HG03558 (cell line): ENCODE results near the gene FAT1.

Experiments
- ATAC-seq: cut with Tn5 transposase; IDR thresholded peaks from one replicate; pipeline ENCODE4 v1.9.1; 2021; ENCODE audit warnings: moderate number of reproducible peaks; ENCODE audit not compliant: unreplicated experiment; ENCODE audit errors: extremely low read depth

The FAT1 gene

DNA sequence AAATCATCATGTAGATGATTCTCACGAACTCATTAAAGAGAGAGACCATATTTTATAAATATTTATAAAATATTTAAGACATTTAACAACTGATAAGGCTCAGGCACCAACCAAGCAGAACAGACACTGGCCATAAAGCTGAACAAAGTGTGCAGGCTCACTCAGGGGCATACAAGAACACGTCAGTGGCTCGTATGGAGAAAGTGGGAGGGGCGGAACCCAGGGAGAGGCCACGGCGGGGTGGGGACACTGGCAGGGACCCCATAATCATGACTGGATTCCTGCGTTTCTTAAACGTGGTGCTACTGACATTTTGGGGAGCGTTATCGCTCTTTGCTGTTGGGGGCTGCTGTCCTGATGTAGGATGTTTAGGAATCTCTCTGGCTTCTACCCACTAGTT, 31.3 kb upstream of the FAT1 start:
- ATAC-seq = no peak

- no peak for ATAC-seq
These were observed 28.7 kb upstream of the FAT1 start for GRCh38 chr4:186752325-186752724.

DNA sequence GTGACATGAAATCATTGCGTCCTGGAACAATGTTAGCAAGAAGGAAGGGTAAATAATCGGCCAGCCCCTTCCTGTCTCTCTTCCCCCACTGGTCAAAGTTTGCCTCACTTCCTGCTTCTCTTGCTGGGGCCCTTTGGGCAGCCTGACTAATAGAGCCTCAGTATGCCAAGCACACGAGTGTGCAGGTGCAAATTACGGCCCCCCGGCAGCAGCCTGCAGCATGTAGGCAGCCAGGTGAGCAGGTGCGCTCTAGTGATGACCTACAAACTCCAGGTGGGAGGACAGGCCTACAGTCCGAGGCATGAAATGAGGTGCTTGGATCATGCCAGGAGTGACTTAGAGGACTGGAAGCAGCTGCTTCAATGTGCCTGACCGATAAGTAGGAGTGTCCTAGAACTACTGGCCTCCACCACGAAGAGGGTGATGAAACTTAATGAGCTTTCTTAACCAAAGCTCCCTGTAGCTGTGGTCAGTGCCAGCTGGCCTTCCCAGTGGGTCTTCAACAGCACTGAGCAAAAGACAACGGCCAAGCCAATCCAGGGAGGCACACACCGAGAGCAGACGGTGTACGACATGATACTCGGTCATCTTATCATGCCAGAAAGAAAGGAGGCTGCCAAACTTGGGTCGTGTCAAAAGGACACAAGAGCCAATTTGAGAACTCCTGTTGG, 26.1 kb upstream of the FAT1 start:
- ATAC-seq = no peak

GRCh38 chr4:186746581-186746980, 22.9 kb upstream of the FAT1 start:
- ATAC-seq = no peak

GRCh38 chr4:186743261-186743660, 19.6 kb upstream of the FAT1 start:
- ATAC-seq = no peak

- no peak for ATAC-seq
These were observed 17.2 kb upstream of the FAT1 start for GRCh38 chr4:186740822-186741221.

- no peak for ATAC-seq
These were observed 16.3 kb upstream of the FAT1 start for GRCh38 chr4:186739802-186740434.

- no peak for ATAC-seq
These were observed 15.7 kb upstream of the FAT1 start for GRCh38 chr4:186739317-186739716.

- ATAC-seq = no peak
These were observed 14.8 kb upstream of the FAT1 start for GRCh38 chr4:186738421-186738820.

DNA sequence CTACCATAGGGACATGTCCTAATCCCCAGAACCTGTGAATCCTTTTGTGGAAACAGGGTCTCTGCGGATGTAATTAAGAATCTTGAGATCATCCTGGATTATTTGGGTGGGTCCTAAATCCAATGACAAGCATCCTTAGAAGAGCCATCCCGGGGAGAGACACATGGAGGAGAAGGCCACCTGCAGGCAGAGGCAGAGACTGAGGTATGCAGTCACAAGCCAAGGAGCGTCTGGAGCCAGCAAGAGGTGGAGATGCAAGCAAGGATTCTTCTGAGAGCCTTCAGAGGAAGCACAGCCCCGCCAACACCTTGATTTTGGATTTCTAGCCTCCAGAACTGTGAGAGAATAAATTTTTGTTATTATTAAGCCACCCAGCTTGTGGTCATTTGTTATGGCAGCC, 13.8 kb upstream of the FAT1 start:
- ATAC-seq = no peak

DNA sequence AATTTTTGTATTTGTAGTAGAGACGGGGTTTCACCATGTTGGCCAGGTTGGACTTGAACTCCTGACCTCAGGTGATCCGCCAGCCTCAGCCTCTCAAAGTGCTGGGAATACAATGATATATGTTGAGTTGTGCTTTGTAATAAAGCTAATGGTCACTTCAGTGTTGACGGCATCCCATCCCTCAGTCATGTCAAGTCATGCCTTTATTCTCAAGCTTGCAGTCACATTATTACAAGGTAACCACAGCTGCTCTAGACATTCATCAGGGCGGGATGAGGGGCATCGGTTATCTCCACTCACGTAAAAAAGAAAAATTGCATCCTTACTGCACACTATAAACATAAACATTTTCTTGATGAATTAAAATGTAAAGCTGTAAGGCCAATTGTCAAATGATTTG, 12.8 kb upstream of the FAT1 start:
- no peak for ATAC-seq

DNA sequence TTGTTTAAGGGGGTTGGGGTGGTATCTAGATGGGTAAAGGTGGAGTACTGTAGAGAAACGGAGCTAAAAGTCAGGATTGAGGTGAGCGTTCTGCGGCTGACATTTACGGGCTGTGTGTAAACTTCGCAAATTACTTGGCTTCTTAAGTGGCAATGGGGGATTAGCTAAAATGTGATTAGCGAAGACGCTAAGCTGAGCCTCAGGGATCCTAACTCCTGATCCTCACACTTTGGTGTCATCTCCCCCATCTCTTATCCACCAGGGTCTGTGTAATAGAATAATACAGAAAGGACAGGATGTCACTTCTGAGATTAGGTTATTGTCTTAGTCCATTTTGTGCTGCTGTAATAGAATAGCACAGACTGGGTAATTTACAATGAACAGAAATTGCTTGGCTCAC, 10.6 kb upstream of the FAT1 start:
- ATAC-seq = no peak

DNA sequence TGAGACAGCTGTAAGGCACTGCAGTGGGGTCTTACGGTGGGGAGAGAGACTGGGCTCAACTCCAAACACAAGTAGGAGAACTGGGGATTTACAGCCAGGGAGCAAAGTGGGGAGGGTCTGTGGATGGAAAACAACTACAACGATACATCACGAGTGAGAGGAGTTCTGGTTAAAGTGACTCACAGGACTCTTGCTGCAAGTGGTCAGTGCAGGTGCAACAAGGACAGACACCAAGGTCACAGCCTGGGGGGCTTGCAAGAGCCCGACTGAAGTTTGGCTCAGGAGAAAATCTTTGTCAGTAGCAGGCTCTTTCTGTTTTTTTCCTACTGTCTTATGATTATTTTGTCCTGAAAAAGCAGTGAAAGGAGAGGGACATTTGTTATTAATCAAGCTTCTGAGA, 10.1 kb upstream of the FAT1 start:
- no peak for ATAC-seq

DNA sequence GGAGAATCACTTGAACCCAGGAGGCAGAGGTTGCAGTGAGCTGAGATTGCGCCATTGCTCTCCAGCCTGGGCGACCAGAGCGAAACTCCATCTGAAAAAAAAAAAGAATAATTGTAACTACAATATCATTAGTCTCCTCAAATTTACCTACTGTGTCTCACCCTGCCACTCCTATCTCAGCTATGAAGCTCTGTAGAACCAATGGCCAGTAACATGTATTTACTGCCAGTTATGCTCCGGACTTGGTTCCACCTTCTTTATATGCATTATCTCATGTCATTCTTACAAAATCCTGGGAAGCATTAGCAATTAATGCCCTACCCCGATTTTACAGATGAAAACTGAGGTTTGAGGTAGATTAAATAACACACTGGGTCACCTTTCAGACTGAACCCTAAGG, 7.0 kb upstream of the FAT1 start:
- ATAC-seq = no peak

- ATAC-seq = no peak
These were observed 6.2 kb upstream of the FAT1 start for GRCh38 chr4:186729856-186730255.

DNA sequence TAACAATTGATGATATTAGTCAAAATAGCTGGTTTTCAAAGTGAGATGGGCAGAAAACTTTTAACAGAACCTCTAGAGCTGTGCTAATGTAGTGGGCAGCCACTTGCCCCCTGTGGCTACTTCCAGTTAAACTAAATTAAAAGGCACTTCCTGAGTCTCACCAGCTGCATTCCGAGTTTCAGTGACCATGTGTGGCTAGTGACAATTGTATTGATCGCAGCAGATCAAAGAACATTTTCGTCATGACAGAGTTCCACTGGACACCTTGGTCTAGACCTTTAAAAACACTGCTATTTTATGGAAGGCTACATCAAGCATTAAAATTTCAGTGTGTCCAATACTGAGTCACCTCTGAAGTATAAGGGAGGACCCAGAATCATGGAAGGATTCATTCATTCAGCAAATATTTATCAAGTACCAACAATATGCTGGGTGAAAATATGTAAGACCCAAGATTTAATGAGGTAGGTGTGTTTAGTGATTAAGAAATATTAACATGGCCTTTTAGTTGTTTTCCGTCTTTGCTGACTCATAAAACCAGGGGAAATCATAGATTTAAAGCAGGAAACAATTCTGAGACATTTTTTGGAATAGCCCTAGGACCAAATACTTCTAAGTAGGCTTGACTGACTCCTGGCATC, 5.1 kb upstream of the FAT1 start:
- no peak for ATAC-seq

GRCh38 chr4:186727977-186728519, 4.4 kb upstream of the FAT1 start:
- ATAC-seq = no peak

DNA sequence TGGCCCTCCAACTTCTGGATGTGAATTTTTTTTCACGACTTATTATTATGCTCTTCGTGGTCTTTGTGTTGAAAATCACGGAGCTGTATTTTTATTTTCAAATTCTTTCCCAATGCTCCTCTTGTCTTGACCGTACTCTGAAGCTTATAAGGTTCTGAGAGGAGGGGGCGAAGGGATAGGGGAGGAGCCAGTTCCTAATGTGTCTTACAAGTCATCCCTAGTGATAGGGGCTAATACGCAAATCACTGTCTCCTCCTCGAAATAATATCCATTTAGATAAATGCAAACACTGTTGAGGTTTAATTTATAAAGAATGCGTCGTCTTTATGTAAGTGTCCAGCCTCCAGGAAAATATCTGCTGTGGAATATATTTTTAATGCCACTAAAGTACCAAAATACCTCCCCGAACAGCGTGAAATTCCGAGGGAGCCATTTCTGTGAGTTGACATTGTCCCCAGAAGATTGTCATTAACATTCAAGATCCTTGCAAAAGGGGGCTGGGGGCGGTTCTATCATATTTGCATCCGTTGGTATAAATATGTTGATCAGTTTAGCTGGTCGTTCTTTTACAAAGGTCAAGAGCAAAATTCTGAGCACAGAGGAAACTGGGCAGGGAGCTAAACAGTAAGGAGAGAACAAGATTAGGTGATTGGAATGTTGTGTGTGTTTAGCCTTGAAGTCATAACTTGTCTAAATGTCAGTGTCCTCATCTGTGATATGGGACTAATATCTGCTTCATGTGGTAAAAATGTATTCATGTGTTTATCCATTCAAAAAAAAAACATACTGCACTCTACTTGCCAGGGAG, 3.7 kb upstream of the FAT1 start:
- no peak for ATAC-seq

DNA sequence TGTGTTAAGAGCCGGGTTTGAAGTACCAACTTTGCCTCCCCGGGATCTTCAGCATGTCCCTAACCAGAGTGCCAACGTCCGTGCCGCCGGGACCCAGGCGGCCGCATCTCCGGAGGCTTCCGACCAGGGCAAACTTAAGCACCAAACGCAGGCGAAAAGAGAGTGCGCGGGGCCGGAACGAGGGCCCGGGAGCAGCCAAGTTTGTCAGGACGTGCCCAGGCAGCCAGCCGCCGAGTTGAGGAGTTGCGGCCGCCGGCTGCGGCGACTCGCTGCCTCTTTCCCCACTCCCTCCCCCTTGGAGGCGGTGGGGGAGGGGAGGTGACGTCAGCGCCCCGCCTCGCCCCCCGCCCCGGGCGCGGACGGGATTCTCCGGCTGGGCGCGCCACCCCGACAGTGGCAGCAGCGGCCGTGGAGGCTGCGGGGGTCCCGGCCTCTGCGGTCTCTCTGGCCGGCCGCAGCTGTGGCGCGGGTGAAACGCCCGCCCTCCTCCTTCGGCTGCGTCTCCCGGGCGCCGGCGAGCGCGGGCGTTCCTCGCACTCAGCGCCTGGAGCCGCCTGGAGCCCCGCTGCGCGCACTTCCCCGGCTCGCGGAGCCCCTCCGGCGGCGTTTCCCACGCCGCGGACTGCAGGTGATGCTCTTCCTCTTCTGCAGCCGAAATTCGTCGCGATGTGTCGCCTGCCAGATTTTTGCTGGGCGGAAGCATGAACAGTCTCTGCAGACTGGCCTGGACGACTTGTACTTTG, 2.9 kb upstream of the FAT1 start:
- ATAC-seq = no peak
